PFSK-1 (cell line): Measurements from ENCODE around the gene FRMD3.

Experiments used
- POLR2AphosphoS5 ChIP-seq: IDR thresholded peaks from 2 replicates; pipeline ENCODE4 v1.6.1; 2012; ENCODE audit warnings: low read depth, mild to moderate bottlenecking, control low read depth, low read length, moderate library complexity
- TAF1 ChIP-seq: IDR thresholded peaks from 2 replicates; pipeline ENCODE4 v1.6.1; 2012; ENCODE audit warnings: low read length, control low read depth, borderline replicate concordance; ENCODE audit not compliant: insufficient read depth

GRCh38 chr9:83382421-83382820 is 155.8 kb downstream of the FRMD3 start:
- TF ChIP-seq TAF1 (no peak), POLR2AphosphoS5 (no peak)
